NCI-H146 (cell line): ENCODE data around the gene ENO3.
A peak's percentile ranks its signal among the peaks of the same experiment; 100 is the strongest.

Source experiments
- DNase-seq: peaks from one replicate; lab custom pipeline; 2025; lab: John Stamatoyannopoulos, UW

The ENO3 gene

DNA sequence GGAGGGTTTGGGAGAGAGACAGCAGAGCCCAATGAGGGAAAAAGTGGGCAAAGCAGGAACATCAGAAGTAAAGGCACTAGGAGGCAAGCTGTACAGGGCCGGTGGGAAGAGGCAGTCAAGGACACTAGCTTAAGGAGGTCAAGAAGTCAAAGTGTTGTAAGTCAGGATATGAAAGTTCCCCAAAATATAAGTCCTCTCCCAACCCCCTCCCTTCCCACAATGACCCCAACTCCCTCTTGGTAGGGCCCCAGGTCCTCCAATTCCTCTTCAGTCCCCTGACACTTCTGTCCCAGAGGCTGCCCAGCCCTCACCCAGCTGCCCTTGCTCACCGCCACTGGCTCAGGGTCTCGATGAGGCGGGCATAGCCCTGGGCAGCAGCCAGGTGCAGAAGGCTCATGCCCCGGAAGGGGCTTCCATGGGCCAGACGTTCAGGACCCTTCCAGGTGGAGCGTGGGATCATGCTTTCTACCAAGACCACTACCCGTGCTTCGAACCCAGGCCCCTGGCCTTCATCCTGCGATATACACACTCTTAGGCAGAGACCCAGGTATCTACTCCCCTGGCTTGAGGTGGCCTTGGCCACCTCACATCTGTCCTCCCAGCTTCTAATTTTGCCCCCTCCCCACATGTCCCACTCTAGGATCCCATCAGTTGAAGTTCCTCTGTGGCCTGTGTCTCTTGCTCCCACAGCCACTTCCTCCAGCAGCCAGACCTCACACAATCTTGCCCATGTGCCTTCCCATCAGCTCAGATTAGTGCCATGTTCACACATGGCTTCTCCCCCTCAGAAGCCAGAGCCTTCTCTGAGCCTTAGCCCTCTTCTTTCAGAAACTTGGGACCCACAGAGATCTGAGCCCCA, 22.6 kb downstream of the ENO3 start:
- DNase-seq, result no peak

DNA sequence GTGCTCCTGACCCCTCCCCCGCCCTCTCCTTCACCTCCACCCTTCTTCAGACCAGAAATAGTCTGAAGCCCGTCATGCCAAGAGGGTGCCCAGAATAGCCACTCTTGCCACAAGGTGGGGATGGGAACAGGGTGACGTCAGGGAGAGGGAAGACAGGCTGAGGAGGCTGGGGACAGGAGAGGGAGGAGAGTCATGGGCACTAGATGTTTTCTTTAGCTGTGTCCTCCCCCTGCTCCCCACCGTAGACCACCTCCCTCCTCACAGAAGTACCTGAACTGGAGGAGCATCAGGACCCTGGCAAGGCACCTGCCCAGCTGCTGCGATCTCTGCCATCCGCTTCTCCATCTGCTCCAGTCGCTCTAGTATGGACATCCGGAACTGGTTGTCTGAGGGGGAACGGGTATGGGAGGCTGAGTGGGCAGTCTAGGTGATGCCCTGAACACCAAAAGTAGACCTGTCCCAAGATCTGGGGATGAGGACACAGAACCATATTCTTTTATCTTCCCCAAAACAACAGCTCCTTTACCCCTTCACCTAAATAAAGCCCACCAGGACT, 23.3 kb downstream of the ENO3 start:
- no peak for DNase-seq

DNA sequence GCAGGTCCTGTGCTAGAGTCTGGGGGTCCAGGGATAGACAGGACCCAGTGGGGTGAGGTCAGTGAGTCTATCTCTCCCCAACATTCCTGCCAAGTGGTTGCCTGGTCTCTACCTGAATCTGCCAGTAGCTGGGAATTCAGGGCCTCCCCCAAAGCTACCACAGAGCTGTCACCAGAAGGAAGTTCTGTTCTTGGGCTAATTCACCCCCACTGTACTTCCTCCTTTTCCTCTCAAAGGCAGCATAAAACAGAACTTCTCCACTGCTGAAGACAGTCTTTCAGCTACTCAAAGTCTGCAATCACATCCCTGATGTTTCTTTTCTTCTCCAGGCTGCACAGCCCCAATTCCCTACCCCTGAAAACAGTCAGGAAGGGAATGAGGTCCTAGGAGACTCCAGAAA, 27.8 kb downstream of the ENO3 start:
- DNase-seq, result no peak

DNA sequence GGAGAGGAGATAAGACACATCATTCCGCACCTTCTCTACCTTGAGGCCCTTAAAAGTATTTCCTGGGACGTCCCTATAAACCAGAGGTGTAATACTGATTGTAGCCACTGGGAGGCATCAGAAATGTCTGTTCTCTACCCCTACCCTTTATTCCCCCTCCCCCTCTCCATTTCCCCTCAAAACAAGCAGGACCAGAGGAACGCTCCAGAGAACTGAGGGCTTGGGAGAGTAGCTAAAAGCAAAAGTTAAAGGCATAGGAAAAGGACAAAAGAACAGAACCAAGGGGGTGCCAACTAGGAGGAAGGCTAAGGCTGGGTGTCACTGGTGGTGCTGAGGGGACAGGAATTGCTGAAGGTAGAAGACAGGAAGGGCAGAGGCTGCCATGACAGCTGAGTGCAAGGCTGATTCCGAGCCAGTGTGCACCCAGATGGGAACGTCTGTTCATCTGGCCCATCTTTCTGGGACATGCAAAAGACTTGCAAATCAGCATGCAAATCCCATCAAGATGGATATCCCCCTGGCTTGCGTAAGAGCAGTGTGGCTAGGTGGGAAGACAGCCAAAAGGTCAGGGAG, 29.8 kb downstream of the ENO3 start:
- DNase-seq, result peak; percentile 57

DNA sequence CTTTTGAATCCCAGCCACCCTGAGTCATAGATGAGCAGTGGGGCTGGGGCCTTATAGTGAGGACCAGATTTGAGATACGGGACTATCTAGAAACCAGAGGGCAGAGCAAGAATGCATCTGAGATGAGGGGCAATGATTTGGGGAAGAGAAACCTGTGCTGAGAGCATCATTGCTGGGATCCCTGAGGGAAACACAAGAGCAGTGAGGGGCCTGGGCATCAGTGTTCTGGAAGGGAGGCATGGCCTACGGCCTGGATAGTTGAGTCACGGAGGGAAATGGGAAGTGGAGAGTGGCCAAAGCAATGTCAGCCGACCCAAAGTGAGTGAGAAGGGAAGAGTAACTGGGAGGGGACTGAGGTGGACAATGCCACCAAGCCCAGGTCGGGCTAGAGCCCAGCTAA, 31.4 kb downstream of the ENO3 start:
- no peak for DNase-seq

DNA sequence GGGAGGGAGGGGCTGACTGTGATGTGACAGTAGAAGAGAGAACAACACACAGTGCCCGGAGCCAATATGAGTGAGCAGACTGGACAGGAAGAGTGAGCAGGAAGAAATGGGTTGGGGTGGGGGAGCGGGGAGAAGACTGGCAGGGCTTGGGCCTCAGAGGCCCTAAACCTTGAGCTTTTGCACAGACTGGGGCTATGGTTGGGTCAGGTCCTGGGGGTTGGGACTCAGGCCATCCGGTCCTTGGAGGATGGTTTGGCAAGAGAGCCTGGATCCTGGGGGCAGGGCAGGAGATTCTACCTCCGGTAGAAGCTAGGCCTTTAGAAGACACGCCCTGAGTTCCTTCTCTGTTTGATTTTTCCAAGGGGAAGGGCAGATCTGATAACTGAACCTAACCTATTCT, 35.5 kb downstream of the ENO3 start:
- DNase-seq, result peak; percentile 37

DNA sequence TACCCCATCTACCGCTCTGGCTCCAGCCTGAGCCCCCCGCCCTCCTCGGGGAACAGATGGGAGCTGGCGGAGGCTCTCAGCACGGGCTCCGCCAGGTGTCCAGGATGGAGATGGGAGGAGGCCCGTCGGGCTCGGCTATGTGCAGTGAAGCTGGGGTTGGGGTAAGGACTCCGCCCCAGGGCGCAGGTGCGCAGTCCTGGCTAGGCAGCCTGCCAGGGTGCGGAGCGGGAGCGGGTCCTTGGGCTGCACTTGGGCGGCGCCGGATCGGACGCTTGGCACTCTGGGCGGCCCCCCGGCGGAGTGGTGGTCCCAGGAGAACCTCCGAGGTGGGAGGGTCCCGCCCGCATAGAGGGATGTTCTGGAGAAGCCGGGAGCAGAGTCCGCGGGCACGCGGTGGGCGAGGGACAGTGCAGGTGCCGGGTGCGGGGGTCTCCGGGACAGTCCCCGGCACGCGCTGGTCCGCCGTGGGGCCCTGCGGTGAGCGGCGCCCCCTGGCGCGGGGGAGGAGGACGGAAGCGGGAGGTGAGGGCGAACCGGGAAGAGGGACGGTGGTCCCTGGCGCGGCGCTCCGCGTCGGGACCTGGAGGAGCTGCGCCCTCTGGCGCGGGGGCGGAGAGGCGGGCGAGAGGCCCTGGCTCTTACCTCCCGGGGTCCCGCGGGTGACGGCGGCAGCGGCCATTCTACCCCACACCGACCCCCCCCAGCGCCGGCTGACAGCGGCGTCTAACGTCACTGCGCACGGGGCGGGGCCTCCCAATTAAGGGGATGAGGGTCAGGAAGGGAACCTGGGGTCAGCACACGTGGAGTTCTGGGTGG, 36.2 kb downstream of the ENO3 start, which contains the start of gene CAMTA2:
Gene CAMTA2 (minus strand): TSS at position 725 of the 816 bp plus-strand sequence. CDS start 1,453 bp downstream, outside the sequence.
- DNase-seq, result peak; percentile 88

DNA sequence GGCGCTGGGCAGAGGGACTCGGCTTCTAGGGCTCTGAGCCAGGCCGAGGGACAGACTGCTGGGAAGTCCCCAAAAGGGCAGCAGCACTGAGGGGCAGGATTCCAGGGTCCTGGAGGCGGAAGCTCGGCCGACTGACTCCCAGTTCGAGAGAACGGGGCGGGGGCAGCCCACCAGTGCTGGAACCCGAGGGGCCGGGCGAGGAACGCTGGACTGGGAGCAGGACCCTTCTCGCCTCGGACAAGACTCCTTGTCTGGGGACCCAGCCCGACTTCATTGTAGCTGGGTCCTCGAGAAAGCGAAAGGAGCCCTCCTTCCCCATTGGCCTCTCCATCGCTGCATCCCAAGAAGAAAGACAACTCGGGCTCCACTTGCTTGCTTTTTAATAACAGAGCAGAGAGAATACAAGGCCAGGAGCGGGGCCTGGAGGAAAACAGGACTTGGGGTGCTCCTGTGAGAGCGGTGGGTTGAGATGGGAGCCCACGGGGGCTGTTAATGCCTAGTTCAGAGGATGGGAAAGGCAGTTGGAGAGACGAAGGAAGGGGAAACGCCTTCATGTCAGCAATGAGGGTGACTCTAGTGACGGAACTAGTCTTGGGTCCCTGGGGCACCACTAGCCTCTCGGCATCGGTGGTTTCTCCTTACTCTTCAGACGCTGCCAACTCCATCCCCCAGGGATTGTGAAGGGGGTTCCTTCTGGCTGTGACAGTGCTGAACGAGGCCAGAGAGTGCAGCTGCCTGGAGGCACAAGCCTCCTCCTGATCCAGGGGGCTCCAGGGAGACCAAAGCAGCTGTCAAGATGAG, 37.0 kb downstream of the ENO3 start:
- no peak for DNase-seq

DNA sequence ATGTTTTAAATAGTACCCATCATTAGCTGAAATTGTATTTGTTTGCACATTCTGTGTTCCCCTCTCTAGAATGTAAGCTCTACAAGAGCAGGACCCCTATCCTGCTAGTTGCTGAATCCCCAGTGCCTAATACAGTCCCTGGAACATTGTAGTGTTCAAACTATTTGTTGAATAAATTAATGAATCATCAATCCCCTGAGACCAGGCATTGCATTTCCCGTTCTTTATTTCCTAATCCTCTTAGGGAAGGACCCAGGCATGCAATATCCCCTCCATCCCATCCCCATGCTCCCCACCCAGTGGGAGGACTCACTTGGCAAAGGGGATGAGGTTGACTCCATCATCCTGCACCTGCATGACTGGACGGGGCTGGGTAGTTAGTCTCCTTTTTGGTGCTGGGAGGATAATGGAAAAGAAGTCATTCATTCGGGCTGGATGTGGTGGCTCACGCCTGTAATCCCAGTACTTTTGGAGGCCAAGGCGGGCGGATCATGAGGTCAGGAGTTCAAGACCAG, 43.2 kb downstream of the ENO3 start:
- no peak for DNase-seq

DNA sequence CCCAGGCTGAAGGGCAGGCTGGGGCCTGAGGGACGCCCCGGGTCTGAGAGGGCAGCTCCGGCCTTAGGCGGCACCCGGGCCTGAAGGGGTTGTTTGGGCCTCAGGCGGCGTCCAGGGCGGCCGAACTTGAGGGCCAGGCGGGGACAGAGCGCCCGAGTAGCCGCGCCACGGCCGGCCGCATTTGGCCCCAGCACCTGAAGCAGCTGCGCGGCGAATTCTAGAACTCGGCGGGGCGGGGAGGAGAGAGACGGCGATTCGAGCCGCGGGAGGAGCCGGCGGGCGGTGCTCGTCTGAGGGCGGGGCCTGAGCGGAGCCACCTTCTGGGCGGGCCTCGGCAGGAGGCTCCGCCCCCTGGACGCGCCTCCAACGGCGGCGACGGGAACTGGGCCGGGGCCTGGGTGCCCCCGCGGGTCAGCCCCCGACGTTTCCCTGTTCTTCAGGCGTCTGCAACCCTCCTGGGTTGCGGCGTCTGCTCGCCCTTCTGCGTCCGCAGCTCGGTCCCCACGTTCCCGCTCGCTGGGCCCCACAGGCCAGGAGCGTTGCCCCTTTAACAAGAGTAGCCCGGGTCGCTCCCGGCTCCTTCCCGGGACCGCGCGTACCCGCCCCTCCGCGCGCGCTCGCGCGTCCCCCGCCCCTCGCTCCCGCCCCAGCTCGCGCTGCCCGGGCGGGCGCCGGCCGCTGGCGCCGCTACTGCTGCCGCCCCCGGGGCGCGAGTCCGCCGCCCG, 46.5 kb downstream of the ENO3 start, which contains the start of the genes INCA1 and KIF1C:
Gene INCA1 (minus strand): TSS at position 221 of the 725 bp plus-strand sequence. CDS start 3,085 bp downstream, outside the sequence.
Gene KIF1C (plus strand): TSS at position 649 of the 725 bp plus-strand sequence. CDS start 2,297 bp downstream, outside the sequence.
- DNase-seq, result peak; percentile 91

DNA sequence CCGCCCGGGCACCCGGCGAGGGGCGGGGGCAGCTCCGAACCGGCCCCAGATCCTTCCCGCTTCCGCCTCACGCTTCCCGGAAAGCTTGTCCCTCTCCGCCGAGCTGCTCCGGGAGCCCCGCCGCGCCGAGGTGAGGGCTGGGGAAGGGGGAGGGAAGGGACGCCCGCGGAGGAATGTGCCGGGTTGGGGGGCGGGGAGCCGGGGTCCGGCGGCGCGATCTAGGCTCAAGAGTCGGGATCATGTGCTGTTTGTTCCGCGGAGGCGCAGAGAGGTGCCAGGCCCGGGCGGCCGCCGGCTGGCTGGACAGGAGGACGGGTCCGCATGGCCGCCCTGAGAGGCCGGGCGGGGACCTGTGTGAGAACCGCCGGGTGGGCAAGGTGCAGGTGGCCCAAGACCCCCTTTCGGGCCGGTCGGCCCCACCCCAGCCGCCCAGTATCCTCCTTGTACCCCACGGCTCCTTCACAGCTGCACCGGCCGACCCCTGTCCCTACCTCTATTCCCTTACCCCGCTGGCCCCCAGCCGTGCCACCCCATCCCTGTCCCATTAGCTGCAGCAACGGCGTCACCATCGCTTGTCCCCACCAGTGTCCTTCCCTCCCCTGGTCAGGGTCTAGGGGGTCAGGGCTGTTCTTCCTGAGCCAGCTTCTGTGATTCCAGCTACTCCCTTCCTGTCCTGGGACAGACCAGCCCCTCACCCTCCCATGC, 47.3 kb downstream of the ENO3 start:
- peak; percentile 45 for DNase-seq

DNA sequence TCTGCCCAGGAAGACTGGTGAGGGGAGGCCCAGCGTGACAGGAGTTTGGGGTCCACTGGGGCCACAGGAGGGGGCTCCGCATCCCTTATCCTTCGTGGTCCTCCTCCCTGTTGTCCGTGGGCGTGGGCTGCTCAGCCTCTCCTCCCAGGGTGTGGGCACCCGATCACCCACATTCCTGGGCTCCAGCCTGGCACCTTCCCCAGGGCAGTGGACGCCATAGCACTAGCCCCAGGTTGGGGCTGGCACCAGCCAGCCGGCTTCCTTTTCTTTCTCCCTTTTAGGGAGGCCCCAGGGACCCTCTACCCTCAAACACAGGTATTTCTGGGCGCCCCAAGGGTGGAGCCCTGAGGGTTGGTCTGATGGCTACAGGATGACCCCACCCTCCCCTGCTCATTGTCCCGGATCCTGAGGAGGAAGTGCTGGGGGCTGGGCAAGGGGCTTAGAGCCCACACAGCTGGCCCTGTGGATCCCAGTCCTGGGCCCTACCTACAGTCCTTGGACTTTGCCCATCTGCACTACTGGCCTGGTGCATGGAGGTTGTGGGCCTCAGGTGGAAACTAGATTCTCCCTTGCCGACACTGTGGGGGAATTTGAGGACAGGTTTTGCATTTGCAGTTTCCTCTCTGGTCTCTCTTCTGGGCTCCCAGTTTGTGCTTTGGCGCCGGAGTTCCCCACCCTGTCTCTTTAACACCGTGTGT, 48.0 kb downstream of the ENO3 start:
- no peak for DNase-seq

DNA sequence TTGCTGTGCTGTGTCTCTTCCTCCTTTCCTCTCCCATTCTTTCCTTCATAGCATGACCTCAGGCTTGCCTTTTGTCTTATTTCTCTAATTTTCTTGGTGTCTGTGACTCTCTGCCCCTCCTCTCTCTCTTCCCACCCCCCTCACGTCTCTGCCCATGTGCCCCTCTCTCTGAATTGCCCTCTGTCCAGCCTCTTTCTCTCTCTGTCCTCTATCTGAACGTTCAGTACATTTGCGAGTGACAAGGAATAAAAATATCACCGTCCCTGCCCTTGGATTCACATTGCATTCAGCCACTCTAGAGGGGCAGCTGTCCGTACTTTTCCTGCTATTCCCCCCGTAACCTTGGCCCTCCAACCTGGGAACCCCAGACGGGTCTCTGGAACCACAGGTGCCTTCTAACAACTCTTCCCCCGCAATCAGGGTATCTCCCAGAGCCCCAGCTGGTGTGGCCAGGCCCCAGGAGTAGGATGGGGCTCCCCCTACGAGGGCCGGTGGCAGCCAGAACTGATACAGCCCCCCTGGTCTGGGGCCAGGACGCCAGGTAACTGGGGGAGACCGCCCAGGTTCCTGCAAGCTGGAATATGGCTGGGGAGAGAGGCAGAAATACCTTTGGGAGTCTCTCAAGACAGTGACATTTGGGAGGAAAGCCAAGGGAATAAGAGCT, 48.6 kb downstream of the ENO3 start:
- DNase-seq, result no peak

DNA sequence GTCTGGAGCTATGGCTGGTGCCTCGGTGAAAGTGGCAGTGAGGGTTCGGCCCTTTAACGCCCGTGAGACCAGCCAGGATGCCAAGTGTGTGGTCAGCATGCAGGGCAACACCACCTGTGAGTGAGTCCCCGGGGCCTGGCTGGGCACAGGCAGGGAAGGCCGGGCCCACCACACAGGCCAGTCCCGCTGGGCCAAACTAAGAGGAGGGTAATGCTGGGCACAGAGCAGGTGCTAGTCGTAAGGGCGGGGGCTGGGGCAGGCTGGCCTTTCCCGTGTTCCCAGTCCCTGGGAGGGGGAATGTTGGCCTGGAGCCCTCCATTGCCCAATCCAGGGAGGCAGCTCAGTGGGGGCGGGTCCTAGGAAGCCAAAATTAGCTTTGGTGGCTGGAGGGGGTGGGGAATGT, 49.3 kb downstream of the ENO3 start:
- DNase-seq, result no peak

DNA sequence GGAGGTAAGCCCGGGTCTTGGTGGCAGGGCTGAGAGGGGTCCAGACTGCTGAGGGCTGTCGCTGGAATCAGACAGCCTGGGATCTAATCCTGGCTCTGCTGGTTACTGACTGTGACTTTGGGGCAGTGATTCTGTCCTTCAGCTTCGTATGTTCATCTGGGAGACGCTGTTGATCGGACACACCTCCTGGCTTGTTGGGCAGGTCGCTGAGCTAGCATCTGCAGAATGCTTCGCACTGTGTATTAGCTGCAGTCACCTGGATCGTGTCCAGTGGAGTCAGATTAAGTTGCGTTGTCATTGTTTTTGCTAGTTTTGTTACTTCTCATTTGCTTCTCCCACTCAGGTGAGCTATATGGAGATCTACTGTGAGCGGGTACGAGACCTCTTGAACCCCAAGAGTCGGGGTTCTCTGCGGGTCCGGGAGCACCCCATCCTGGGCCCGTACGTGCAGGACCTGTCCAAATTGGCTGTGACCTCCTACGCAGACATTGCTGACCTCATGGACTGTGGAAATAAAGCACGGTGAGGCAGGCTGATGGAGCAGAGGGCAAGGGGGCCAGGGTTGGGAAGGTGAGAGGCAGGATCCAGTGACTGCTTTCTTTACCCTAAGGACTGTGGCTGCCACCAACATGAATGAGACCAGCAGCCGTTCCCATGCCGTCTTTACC, 51.3 kb downstream of the ENO3 start:
- DNase-seq, result no peak

DNA sequence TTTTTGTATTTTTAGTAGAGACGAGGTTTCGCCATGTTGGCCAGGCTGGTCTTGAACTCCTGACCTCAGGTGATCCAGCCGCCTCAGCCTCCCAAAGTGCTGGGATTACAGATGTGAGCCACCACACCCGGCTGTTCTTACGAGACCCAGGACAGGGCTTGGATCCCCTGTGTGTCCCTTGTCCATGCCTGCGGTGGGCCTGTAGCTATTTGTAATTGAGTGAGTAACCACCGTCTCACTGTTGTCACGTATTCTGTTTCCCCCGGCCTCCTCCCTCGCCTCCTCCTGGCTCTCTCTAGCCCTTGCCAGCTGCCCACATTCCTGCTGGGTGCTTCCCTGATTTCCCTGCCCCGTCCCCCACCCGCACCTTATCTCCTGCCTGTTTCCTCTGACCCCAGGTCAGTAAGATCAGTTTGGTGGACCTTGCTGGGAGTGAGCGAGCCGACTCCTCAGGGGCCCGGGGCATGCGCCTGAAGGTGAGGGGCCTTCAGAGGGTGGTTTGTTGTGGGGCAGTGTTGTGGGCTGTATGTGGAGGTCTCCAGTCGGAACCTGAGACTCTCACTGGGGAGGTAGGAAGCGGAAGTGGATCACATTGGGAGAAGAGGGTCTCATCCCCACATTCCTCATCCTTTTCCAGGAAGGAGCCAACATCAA, 52.4 kb downstream of the ENO3 start:
- DNase-seq, result no peak
